Measurements from ENCODE around the gene RAD51B. TPM values are rescaled to one million over a fixed set of nuclear protein-coding genes. Genes with fewer than 3 reads are reported as not detected.

RAD51B gene
- total RNA-seq, 4 donors from 2014 or later = 5.0 to 31.8 (median 20.6) TPM

DNA sequence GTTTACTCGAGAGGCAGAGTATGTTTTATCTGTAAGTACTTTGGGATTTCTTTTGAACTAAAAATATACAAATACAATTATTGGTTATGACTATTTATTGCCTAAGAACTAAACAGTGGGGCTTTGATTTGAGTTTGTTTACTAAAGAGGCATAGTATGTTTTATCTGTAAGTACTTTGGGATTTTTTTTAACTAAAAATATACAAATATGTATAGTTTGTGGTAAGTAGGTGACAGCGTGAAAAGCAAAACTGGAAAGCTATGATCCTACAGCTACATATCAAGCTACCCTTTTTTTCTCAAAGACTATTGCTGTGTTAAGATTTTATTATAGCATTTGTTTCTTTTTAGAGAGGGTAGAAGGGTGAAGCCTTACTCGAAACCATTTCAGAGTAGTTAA lies 171.0 kb downstream of the RAD51B start:
- Histone ChIP-seq H3K27ac (peak overlapping the region in 3 of 4 donors; percentile 0 to 25 (median 13)), H3K4me1 (no peaks in the 10 kb centered on the region), H3K27me3 (no peaks in the 10 kb centered on the region), H3K4me3 (no peak overlapping the region), H3K36me3 (no peaks in the 10 kb centered on the region), H3K9me3 (no peaks in the 10 kb centered on the region)
- in situ Hi-C loops (cut with MboI; ENCODE audit: low pct_ligation_motif_present in 1 of 4, low pct_unique_long_range_greater_than_20kb in 1 of 4, low sequenced_read_pairs in 3 of 4) (no loop called here), intact Hi-C loops (cut with DNase I; ENCODE audit: low total_unique reads) (no loop called here)
- TF ChIP-seq, protein P1, sequence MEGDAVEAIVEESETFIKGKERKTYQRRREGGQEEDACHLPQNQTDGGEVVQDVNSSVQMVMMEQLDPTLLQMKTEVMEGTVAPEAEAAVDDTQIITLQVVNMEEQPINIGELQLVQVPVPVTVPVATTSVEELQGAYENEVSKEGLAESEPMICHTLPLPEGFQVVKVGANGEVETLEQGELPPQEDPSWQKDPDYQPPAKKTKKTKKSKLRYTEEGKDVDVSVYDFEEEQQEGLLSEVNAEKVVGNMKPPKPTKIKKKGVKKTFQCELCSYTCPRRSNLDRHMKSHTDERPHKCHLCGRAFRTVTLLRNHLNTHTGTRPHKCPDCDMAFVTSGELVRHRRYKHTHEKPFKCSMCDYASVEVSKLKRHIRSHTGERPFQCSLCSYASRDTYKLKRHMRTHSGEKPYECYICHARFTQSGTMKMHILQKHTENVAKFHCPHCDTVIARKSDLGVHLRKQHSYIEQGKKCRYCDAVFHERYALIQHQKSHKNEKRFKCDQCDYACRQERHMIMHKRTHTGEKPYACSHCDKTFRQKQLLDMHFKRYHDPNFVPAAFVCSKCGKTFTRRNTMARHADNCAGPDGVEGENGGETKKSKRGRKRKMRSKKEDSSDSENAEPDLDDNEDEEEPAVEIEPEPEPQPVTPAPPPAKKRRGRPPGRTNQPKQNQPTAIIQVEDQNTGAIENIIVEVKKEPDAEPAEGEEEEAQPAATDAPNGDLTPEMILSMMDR (IDR thresholded peaks at IDR 0.05) = no peak
- no peak for TF ChIP-seq POLR2AphosphoS5 (IDR thresholded peaks at IDR 0.05)
- no peak for TF ChIP-seq EP300 (IDR thresholded peaks at IDR 0.05; ENCODE audit: low read depth)
- TF ChIP-seq POLR2A (IDR thresholded peaks at IDR 0.05) = no peak
- DNase-seq = no peak
- whole genome bisulfite sequencing, 2 donors (ENCODE audit: low coverage in 1 of 2) = 62 to 69% methylated on average over 3 of the region's 3 CpGs

DNA sequence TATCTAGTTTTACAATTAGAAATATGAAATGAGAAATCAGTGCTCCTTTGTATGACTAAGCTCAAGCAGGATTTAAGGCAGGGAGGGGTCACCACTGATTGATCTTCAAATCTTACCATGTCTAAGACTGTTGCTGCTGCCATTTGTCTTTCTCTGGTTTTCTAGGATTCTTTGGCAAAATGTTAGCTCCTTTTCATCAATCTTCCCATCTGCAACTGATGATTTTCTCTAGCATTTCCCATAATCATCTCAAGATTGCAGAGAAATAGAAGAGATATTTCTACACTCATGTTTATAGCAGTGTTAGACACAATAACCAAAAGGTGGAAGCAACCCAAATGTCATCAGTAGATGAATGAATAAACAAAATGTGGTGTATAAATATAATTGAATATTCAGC lies 175.0 kb downstream of the RAD51B start:
- Histone ChIP-seq H3K4me1 (peaks cover 0 to 7% (median 1%) of the 10 kb centered on the region in 4 donors), H3K36me3 (no peaks in the 10 kb centered on the region), H3K27ac (no peak overlapping the region), H3K4me3 (no peak overlapping the region), H3K27me3 (no peaks in the 10 kb centered on the region), H3K9me3 (no peaks in the 10 kb centered on the region)
- in situ Hi-C loops (cut with MboI; ENCODE audit: low pct_ligation_motif_present in 1 of 4, low pct_unique_long_range_greater_than_20kb in 1 of 4, low sequenced_read_pairs in 3 of 4) = no loop called here
- intact Hi-C loops (cut with DNase I; ENCODE audit: low total_unique reads) = no loop called here
- no peak for TF ChIP-seq EP300 (IDR thresholded peaks at IDR 0.05; ENCODE audit: low read depth)
- TF ChIP-seq, protein P1 (IDR thresholded peaks at IDR 0.05) = no peak
- TF ChIP-seq POLR2AphosphoS5 (IDR thresholded peaks at IDR 0.05) = no peak
- no peak for TF ChIP-seq POLR2A (IDR thresholded peaks at IDR 0.05)
- DNase-seq = no peak

DNA sequence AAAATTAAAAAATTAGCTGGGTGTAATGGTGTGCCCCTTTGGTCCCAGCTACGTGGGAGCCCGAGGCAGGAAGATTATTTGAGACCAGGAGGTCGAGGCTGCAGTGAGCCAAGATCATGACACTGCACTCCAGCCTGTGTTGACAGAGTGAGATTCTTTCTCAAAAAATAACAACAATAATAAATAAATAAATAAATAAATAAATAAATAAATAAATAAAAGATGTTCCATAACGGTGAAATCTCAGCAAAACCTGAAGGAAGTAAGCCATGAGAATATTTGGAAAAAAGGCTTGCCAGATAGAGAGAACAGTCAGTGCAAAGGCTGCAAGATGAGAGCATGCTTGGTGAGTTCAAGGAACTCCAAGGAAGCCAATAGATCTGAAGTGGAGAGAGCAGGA lies 176.7 kb downstream of the RAD51B start:
- Histone ChIP-seq H3K4me1 (peaks cover 0 to 19% (median 7%) of the 10 kb centered on the region in 4 donors), H3K27ac (no peak overlapping the region), H3K36me3 (no peaks in the 10 kb centered on the region), H3K4me3 (no peak overlapping the region), H3K9me3 (no peaks in the 10 kb centered on the region), H3K27me3 (no peaks in the 10 kb centered on the region)
- no peak for TF ChIP-seq POLR2AphosphoS5 (IDR thresholded peaks at IDR 0.05)
- TF ChIP-seq EP300 (IDR thresholded peaks at IDR 0.05; ENCODE audit: low read depth) = no peak
- in situ Hi-C loops (cut with MboI; ENCODE audit: low pct_ligation_motif_present in 1 of 4, low pct_unique_long_range_greater_than_20kb in 1 of 4, low sequenced_read_pairs in 3 of 4) = no loop called here
- DNase-seq = no peak
- WGBS, 2 donors (ENCODE audit: low coverage in 1 of 2) = 90 to 92% methylated on average over 2 to 4 of the region's 4 CpGs
- intact Hi-C loops (cut with DNase I; ENCODE audit: low total_unique reads) = no loop called here

GRCh38 chr14:67998834-67999233 lies 179.3 kb downstream of the RAD51B start:
- intact Hi-C loops (cut with DNase I; ENCODE audit: low total_unique reads) (no loop called here), in situ Hi-C loops (cut with MboI; ENCODE audit: low pct_ligation_motif_present in 1 of 4, low pct_unique_long_range_greater_than_20kb in 1 of 4, low sequenced_read_pairs in 3 of 4) (no loop called here)
- no peak overlapping the region for H3K4me3 ChIP-seq
- TF ChIP-seq, protein P1 (IDR thresholded peaks at IDR 0.05) = no peak
- no peak for TF ChIP-seq EP300 (IDR thresholded peaks at IDR 0.05; ENCODE audit: low read depth)
- no peak for TF ChIP-seq POLR2AphosphoS5 (IDR thresholded peaks at IDR 0.05)
- no peak for TF ChIP-seq POLR2A (IDR thresholded peaks at IDR 0.05)
- no peaks in the 10 kb centered on the region for H3K36me3 ChIP-seq
- H3K9me3 ChIP-seq = peaks cover 0 to 5% of the 10 kb centered on the region in 2 donors
- H3K4me1 ChIP-seq = peaks cover 0 to 19% (median 7%) of the 10 kb centered on the region in 4 donors
- H3K27me3 ChIP-seq = no peaks in the 10 kb centered on the region
- WGBS, 2 donors (ENCODE audit: low coverage in 1 of 2) = 90% methylated on average over 1 of the region's 1 CpG; no CpG with 5 or more reads in 1 of the 2 donors
- no peak for DNase-seq
- no peak overlapping the region for H3K27ac ChIP-seq

DNA sequence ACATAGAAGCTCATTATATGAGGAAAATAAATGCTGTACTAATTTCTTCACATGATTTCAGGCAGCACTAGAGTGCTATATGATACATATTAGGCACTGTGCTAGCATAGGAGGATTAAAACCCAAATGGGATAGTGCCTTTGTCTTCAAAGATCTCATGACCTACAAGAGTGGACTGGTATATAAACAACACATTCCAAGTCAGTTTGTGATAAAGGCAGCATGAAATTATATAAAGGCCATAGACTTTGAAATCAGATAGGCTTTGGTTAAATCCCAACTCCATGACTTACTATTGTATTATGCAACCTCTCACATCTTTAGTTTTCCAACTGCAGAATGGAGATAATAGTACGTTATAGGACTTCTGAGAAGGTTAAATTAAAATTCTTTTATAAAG lies 179.7 kb downstream of the RAD51B start:
- Histone ChIP-seq H3K36me3 (no peaks in the 10 kb centered on the region), H3K27me3 (no peaks in the 10 kb centered on the region), H3K4me1 (peaks cover 0 to 19% (median 7%) of the 10 kb centered on the region in 4 donors), H3K4me3 (no peak overlapping the region), H3K9me3 (peaks cover 0 to 5% of the 10 kb centered on the region in 2 donors), H3K27ac (peak overlapping the region in 2 of 4 donors; percentile 43 to 47)
- in situ Hi-C loops (cut with MboI; ENCODE audit: low pct_ligation_motif_present in 1 of 4, low pct_unique_long_range_greater_than_20kb in 1 of 4, low sequenced_read_pairs in 3 of 4) (no loop called here), intact Hi-C loops (cut with DNase I; ENCODE audit: low total_unique reads) (no loop called here)
- WGBS, 2 donors (ENCODE audit: low coverage in 1 of 2) = 73 to 75% methylated on average over 1 of the region's 1 CpG
- no peak for TF ChIP-seq POLR2AphosphoS5 (IDR thresholded peaks at IDR 0.05)
- no peak for TF ChIP-seq EP300 (IDR thresholded peaks at IDR 0.05; ENCODE audit: low read depth)
- TF ChIP-seq, protein P1 (IDR thresholded peaks at IDR 0.05) = no peak
- no peak for TF ChIP-seq POLR2A (IDR thresholded peaks at IDR 0.05)
- DNase-seq = no peak
